ENCODE data around the gene NSUN2. TPM values are rescaled to one million over a fixed set of nuclear protein-coding genes. Genes with fewer than 3 reads are reported as not detected.

The NSUN2 gene
- total and polyA plus RNA-seq, 7 experiments from 2014 or later, result 25.4 to 87.2 (median 60.1) TPM

DNA sequence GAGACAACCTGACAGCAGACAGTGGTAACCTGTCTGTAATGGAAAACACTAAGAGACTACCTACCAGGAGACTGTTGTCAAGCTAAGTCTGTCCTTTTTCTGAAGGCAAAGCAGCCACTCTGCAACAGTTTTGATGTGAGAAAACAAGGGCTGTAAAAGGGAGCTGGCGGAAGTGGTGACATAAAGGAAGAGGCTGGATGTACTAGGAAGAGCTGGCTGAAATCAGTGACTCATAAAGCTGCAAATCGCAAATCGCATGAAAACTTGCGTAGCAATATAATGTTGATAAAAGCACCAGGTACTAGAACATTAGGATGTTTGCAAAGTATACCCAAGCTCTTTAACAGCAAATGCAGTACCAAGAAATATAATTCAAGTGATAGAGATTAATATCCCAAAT is 1.4 kb downstream of the NSUN2 start:
- peaks cover 15 to 22% of the 10 kb centered on the region in 2 donors for H3K4me1 ChIP-seq (ENCODE audit: control insufficient read depth in 2 of 2, insufficient read depth in 2 of 2, low read length in 2 of 2)
- no peak for DNase-seq
- ATAC-seq, result no peak
- Mint-ChIP-seq H3K36me3 (peaks cover 2 to 37% (median 15%) of the 10 kb centered on the region in 5 donors), H3K9me3 (no peaks in the 10 kb centered on the region), H3K27me3 (no peaks in the 10 kb centered on the region), H3K4me1 (peaks cover 33 to 59% (median 52%) of the 10 kb centered on the region in 7 donors), H3K27ac (peak overlapping the region in 8 of 9 donors; percentile 23 to 96 (median 76)), H3K4me3 (peak overlapping the region; percentile 71 to 98 (median 93))
- peaks cover 4 to 32% (median 11%) of the 10 kb centered on the region in 3 experiments for H3K36me3 ChIP-seq (ENCODE audit: control insufficient read depth in 2 of 3, insufficient read depth in 3 of 3, low read length in 3 of 3)
- ChIA-PET POLR2A (interaction anchor here (2.2 kb wide), 1 partner anchor 91 kb away, joined by 6 read pairs; no protein-coding TSS in a partner anchor), CTCF (interaction anchor here (1.6 kb wide), 1 partner anchor 114 kb away, joined by 4 read pairs; no protein-coding TSS in a partner anchor)
- no peaks in the 10 kb centered on the region for H3K9me3 ChIP-seq (ENCODE audit: control insufficient read depth in 2 of 3, low read length in 3 of 3)
- intact Hi-C loops (cut with micrococcal nuclease), result loop anchor here (5.0 kb wide), 2 partner anchors 1236 to 1826 kb away; partner anchors contain the start of genes FASTKD3 (in 1 of the 2) and MTRR (in 1 of the 2)
- H3K27ac ChIP-seq (ENCODE audit: low read depth, low read length), result no peak overlapping the region
- peak overlapping the region; percentile 92 for H3K4me3 ChIP-seq (ENCODE audit: low read length)
- H3K27me3 ChIP-seq (ENCODE audit: control insufficient read depth in 2 of 2, insufficient read depth in 2 of 2, low read length in 2 of 2), result no peaks in the 10 kb centered on the region

DNA sequence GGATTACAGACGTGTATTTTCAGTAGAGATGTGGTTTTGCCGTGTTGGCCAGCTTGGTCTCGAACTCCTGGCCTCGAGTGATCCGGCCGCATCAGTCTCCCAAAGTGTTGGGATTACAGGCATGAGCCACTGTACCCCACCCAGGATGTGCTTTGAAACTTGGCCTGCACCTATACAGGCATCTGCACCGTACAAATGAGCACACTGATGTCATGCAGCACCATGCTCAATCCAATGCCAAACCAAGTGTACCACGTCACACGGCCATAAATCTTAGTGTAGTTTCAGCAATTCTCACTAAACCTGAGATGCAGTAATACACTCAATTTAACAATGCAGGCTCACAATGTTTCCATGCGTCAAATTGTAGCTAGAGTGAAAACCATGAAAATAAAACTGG is 6.3 kb downstream of the NSUN2 start:
- Histone ChIP-seq H3K36me3 (ENCODE audit: control insufficient read depth in 2 of 3, insufficient read depth in 3 of 3, low read length in 3 of 3) (peaks cover 18 to 76% (median 35%) of the 10 kb centered on the region in 3 experiments), H3K9me3 (ENCODE audit: control insufficient read depth in 2 of 3, low read length in 3 of 3) (peaks cover 0 to 14% (median 0%) of the 10 kb centered on the region in 3 experiments), H3K4me1 (ENCODE audit: control insufficient read depth in 2 of 2, insufficient read depth in 2 of 2, low read length in 2 of 2) (peaks cover 8 to 13% of the 10 kb centered on the region in 2 donors), H3K4me3 (ENCODE audit: low read length) (no peak overlapping the region), H3K27ac (ENCODE audit: low read depth, low read length) (no peak overlapping the region), H3K27me3 (ENCODE audit: control insufficient read depth in 2 of 2, insufficient read depth in 2 of 2, low read length in 2 of 2) (no peaks in the 10 kb centered on the region)
- Mint-ChIP-seq H3K4me3 (no peak overlapping the region), H3K27me3 (no peaks in the 10 kb centered on the region), H3K27ac (no peak overlapping the region), H3K4me1 (peaks cover 33 to 72% (median 62%) of the 10 kb centered on the region in 7 donors), H3K36me3 (peaks cover 31 to 75% (median 58%) of the 10 kb centered on the region in 5 donors), H3K9me3 (peaks cover 0 to 24% (median 12%) of the 10 kb centered on the region in 11 donors)
- ChIA-PET CTCF (interaction anchor here (1.5 kb wide), 1 partner anchor 119 kb away, joined by 4 read pairs; no protein-coding TSS in a partner anchor), POLR2A (no interaction called here)
- intact Hi-C loops (cut with micrococcal nuclease), result no loop called here
- no peak for ATAC-seq
- DNase-seq, result no peak

DNA sequence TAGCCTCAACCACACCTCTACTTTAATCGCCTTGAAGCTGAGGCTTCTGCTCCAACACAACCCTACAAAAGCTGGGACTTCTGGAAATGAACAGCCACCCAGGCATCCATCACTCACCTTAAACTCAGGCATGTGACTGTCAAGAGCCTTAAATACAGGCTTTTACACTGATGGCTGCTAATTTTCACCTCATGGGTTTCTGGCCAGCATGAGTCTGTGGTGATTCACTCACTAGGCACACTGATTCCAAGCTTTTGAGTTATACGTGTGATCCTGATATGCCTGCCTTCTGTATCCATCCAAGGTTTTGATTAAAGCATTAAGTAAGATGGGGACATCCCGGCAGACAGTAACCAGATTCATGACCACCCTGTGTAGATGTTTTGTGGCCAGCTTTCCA is 8.9 kb downstream of the NSUN2 start:
- no peak for ATAC-seq
- peaks cover 15 to 50% (median 42%) of the 10 kb centered on the region in 7 donors for H3K4me1 Mint-ChIP-seq
- DNase-seq, result no peak
- Histone ChIP-seq H3K27me3 (ENCODE audit: control insufficient read depth in 2 of 2, insufficient read depth in 2 of 2, low read length in 2 of 2) (no peaks in the 10 kb centered on the region), H3K36me3 (ENCODE audit: control insufficient read depth in 2 of 3, insufficient read depth in 3 of 3, low read length in 3 of 3) (peaks cover 24 to 83% (median 40%) of the 10 kb centered on the region in 3 experiments), H3K9me3 (ENCODE audit: control insufficient read depth in 2 of 3, low read length in 3 of 3) (peaks cover 0 to 14% (median 0%) of the 10 kb centered on the region in 3 experiments), H3K4me3 (ENCODE audit: low read length) (no peak overlapping the region), H3K4me1 (ENCODE audit: control insufficient read depth in 2 of 2, insufficient read depth in 2 of 2, low read length in 2 of 2) (no peaks in the 10 kb centered on the region), H3K27ac (ENCODE audit: low read depth, low read length) (no peak overlapping the region)
- peak overlapping the region in 2 of 10 donors; percentile 4 to 14 for H3K4me3 Mint-ChIP-seq
- peaks cover 0 to 24% (median 12%) of the 10 kb centered on the region in 11 donors for H3K9me3 Mint-ChIP-seq
- peak overlapping the region in 1 of 9 donors; percentile 7 for H3K27ac Mint-ChIP-seq
- H3K27me3 Mint-ChIP-seq, result no peaks in the 10 kb centered on the region
- CTCF ChIA-PET, result no interaction called here
- POLR2A ChIA-PET, result interaction anchor here (1.6 kb wide), 1 partner anchor 9 kb away, joined by 4 read pairs; the partner anchor contains the start of genes NSUN2 and SRD5A1
- H3K36me3 Mint-ChIP-seq, result peaks cover 31 to 67% (median 56%) of the 10 kb centered on the region in 5 donors
- intact Hi-C loops (cut with micrococcal nuclease), result no loop called here

DNA sequence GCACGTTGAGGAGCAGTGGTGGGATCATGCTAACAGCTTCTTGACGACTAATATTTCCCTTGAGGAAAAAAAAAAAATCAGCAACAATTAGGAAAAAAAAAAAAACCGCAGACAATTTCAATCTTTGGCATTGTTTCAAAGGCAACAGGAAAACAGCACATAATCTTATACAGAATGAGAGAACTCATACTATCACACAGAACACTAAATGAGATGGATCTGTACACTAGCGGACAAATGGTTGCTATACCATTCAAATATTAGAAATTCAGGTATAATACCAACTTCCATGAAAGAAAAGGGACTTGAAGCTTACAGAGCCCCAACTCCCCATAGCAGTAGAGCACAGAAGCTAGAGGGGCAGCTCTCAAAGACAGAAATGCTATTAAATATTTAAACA is 9.6 kb downstream of the NSUN2 start:
- Histone ChIP-seq H3K9me3 (ENCODE audit: control insufficient read depth in 2 of 3, low read length in 3 of 3) (peaks cover 0 to 14% (median 0%) of the 10 kb centered on the region in 3 experiments), H3K36me3 (ENCODE audit: control insufficient read depth in 2 of 3, insufficient read depth in 3 of 3, low read length in 3 of 3) (peaks cover 22 to 79% (median 41%) of the 10 kb centered on the region in 3 experiments), H3K27me3 (ENCODE audit: control insufficient read depth in 2 of 2, insufficient read depth in 2 of 2, low read length in 2 of 2) (no peaks in the 10 kb centered on the region), H3K27ac (ENCODE audit: low read depth, low read length) (no peak overlapping the region), H3K4me3 (ENCODE audit: low read length) (no peak overlapping the region), H3K4me1 (ENCODE audit: control insufficient read depth in 2 of 2, insufficient read depth in 2 of 2, low read length in 2 of 2) (no peaks in the 10 kb centered on the region)
- ChIA-PET POLR2A (interaction anchor here (1.6 kb wide), 1 partner anchor 10 kb away, joined by 4 read pairs; the partner anchor contains the start of genes NSUN2 and SRD5A1), CTCF (interaction anchor here (0.7 kb wide), 1 partner anchor 42 kb away, joined by 3 read pairs; no protein-coding TSS in a partner anchor)
- Mint-ChIP-seq H3K36me3 (peaks cover 34 to 65% (median 59%) of the 10 kb centered on the region in 5 donors), H3K27me3 (no peaks in the 10 kb centered on the region), H3K4me3 (peak overlapping the region in 1 of 10 donors; percentile 14), H3K9me3 (peaks cover 0 to 24% (median 12%) of the 10 kb centered on the region in 11 donors), H3K27ac (no peak overlapping the region), H3K4me1 (peaks cover 16 to 44% (median 35%) of the 10 kb centered on the region in 7 donors)
- intact Hi-C loops (cut with micrococcal nuclease), result no loop called here
- DNase-seq (no peak), ATAC-seq (no peak)

DNA sequence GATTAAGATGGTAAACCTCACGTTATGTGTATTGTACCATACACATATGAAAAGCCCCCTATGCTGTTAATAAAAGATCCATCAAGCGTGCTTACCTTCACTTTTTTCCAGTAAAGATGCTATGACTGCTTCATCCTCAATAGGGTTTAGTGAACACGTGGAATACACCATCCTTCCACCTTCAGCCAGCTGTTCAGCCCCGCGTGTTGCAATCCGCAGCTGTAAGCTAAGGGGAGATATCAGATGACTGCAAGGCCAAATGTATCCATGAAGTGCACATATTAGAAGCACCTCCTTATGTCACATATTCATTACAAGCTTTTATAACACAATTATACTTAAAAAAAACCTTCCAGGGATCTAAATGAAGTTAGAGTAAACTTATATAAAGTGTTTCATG is 16.2 kb downstream of the NSUN2 start:
- peaks cover 8 to 59% (median 46%) of the 10 kb centered on the region in 5 donors for H3K36me3 Mint-ChIP-seq
- no peak overlapping the region for H3K4me3 Mint-ChIP-seq
- ATAC-seq, result no peak
- no peaks in the 10 kb centered on the region for H3K9me3 ChIP-seq (ENCODE audit: control insufficient read depth in 2 of 3, low read length in 3 of 3)
- no peak overlapping the region for H3K4me3 ChIP-seq (ENCODE audit: low read length)
- intact Hi-C loops (cut with micrococcal nuclease), result loop anchor here in 1 of 2 donors (5.0 kb wide), 1 partner anchor 131 kb away; no protein-coding TSS in a partner anchor
- peaks cover 26 to 83% (median 36%) of the 10 kb centered on the region in 3 experiments for H3K36me3 ChIP-seq (ENCODE audit: control insufficient read depth in 2 of 3, insufficient read depth in 3 of 3, low read length in 3 of 3)
- ChIA-PET CTCF (no interaction called here), POLR2A (no interaction called here)
- H3K4me1 Mint-ChIP-seq, result peaks cover 10 to 58% (median 20%) of the 10 kb centered on the region in 7 donors
- no peaks in the 10 kb centered on the region for H3K4me1 ChIP-seq (ENCODE audit: control insufficient read depth in 2 of 2, insufficient read depth in 2 of 2, low read length in 2 of 2)
- peak overlapping the region in 1 of 9 donors; percentile 40 for H3K27ac Mint-ChIP-seq
- H3K27ac ChIP-seq (ENCODE audit: low read depth, low read length), result no peak overlapping the region
- no peak for DNase-seq
- H3K27me3 ChIP-seq (ENCODE audit: control insufficient read depth in 2 of 2, insufficient read depth in 2 of 2, low read length in 2 of 2), result no peaks in the 10 kb centered on the region
- H3K27me3 Mint-ChIP-seq, result no peaks in the 10 kb centered on the region
- no peaks in the 10 kb centered on the region for H3K9me3 Mint-ChIP-seq

DNA sequence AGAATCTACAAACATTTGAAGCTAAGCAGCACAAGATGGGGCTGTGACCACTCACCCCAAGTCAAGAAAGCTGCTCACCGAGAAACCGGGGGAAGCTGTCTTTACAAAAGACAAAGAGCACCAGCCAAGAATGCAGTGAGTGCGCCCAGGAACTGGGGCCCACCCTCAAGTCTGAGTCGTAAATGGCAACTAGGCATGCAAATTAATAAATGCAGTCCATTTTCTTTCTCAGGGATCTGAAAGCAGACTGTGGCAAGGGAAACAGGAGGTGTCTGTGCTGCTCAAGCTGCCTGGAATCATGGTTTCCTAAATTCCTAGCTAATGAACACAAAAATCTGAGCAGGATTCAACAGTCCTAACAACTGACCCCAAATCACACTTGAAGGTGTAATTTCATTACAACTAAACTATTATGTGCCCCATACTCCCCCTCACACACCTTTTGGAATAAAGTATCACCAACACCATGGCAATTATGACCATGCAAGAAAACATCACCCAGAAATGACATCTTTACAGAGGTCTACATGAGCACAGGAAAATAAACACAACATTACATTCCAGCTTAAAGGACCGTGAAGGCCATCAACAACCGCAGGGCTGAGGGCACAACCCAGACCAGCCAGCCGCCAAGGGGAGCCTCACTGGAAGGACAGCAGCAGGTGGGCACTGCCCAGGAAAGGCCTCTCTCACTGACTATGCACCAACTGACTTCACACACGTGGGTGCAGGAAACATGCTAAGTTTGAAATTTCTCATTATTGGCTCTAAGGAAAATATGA is 17.6 kb downstream of the NSUN2 start:
- H3K27ac Mint-ChIP-seq, result peak overlapping the region in 2 of 9 donors; percentile 14 to 68
- ATAC-seq, result no peak
- intact Hi-C loops (cut with micrococcal nuclease), result loop anchor here in 1 of 2 donors (5.0 kb wide), 1 partner anchor 132 kb away; no protein-coding TSS in a partner anchor

More for the DNA sequence above, 17.6 kb downstream of the NSUN2 start:
- peaks cover 10 to 58% (median 41%) of the 10 kb centered on the region in 5 donors for H3K36me3 Mint-ChIP-seq
- ChIA-PET POLR2A (no interaction called here), CTCF (no interaction called here)
- H3K4me1 ChIP-seq (ENCODE audit: control insufficient read depth in 2 of 2, insufficient read depth in 2 of 2, low read length in 2 of 2), result no peaks in the 10 kb centered on the region
- no peaks in the 10 kb centered on the region for H3K27me3 ChIP-seq (ENCODE audit: control insufficient read depth in 2 of 2, insufficient read depth in 2 of 2, low read length in 2 of 2)
- no peaks in the 10 kb centered on the region for H3K27me3 Mint-ChIP-seq
- no peak for DNase-seq
- H3K27ac ChIP-seq (ENCODE audit: low read depth, low read length), result no peak overlapping the region
- H3K9me3 Mint-ChIP-seq, result no peaks in the 10 kb centered on the region
- H3K9me3 ChIP-seq (ENCODE audit: control insufficient read depth in 2 of 3, low read length in 3 of 3), result no peaks in the 10 kb centered on the region
- H3K36me3 ChIP-seq (ENCODE audit: control insufficient read depth in 2 of 3, insufficient read depth in 3 of 3, low read length in 3 of 3), result peaks cover 35 to 86% (median 44%) of the 10 kb centered on the region in 3 experiments
- H3K4me3 Mint-ChIP-seq, result no peak overlapping the region
- peaks cover 10 to 54% (median 22%) of the 10 kb centered on the region in 7 donors for H3K4me1 Mint-ChIP-seq
- no peak overlapping the region for H3K4me3 ChIP-seq (ENCODE audit: low read length)
